H4 (cell line): Measurements from ENCODE around the gene HDGFL3. TPM values are rescaled to one million over a fixed set of nuclear protein-coding genes. Genes with fewer than 3 reads are reported as not detected.
A peak's percentile ranks its signal among the peaks of the same experiment; 100 is the strongest.
"Not testable (repeated sequence)": the region's sequence is repeated elsewhere in the genome, so short reads cannot be mapped to it uniquely, and the experiment has no call there.

Experiments
- DNase-seq: peaks from one replicate; pipeline ENCODE4 v3.0.0-alpha.2; 2015; ENCODE audit warnings: low spot score
- total RNA-seq: library from RNA; depleted of rRNA; stranded (reverse); fragments of >200 nt; shearing (Covaris generic); gene quantifications from 2 replicates; pipeline ENCODE4 v1.2.3, GENCODE V29; 2014; rRNA removed

HDGFL3 gene
- 37.5 and 40.6 TPM in 2 replicates for total RNA-seq

- DNase-seq = peak; percentile 48
These were observed at the start of gene HDGFL3 for GRCh38 chr15:83207660-83208366. HDGFL3 (minus strand) TSS chr15:83207823; CDS start chr15:83207414, 409 bp downstream.

DNA sequence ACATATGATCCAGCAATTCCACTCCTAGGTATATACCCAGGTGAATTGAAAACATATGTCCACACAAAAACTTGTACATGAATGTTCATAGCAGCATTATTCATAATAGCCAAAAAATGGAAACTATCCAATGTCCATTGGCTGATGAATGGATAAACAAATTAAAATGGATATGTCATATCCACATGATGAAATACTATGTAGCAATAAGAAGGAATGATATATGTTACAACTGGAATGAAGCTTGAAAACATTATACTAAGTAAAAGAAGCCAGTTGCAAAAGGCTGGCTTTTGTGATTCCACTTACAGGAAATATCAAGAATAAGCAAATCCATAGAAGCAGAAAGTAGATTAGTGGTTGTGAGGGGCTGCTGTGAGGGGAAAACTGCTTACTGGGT lies 43.2 kb upstream of the HDGFL3 start:
- no peak for DNase-seq

DNA sequence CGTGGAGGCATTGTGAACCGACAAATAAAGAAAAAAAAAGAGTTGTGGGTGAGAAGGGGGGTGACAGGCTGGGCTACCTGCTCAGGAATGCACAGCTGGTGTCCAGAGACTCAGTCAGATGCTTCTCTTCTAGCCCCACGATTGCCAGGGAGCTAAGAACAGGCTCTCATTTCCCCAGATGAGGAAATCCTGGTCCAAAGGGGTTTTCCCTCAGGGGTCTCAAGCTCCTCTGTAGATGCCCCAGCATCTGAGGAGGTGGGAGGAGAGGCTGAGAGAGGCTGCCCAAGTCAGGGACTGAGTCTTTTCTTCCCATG lies 41.4 kb upstream of the HDGFL3 start:
- DNase-seq = no peak

GRCh38 chr15:83248151-83249029 lies 40.8 kb upstream of the HDGFL3 start:
- DNase-seq = peak; percentile 36

DNA sequence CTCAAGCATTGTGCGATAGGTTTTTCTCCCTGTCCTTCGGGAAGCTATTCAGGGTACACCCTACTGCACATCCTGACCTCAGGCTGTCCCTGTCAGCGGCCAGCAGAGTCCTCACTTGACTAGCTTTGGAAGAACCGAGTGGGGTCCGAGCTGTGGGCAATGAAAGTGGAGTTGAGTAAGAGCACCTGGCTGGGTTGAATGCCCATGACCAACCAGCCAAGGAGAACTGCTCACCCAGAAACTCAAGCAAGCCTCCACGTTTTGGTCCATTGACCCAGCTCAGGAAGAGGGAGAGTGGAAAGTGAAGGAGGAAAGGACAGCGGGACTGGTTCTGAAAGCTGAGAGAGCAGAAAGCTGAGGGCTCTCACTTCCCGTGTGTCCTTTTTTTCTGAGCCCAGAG lies 36.0 kb upstream of the HDGFL3 start:
- no peak for DNase-seq

- DNase-seq = no peak
These were observed 22.6 kb upstream of the HDGFL3 start for GRCh38 chr15:83230242-83230641.

- no peak for DNase-seq
These were observed 17.8 kb upstream of the HDGFL3 start for GRCh38 chr15:83225449-83225848.

GRCh38 chr15:83221781-83222180 lies 14.2 kb upstream of the HDGFL3 start:
- not testable (repeated sequence) for DNase-seq

- no peak for DNase-seq
These were observed 11.4 kb upstream of the HDGFL3 start for GRCh38 chr15:83219026-83219425.

- DNase-seq = no peak
These were observed 7.7 kb upstream of the HDGFL3 start for GRCh38 chr15:83215306-83215705.

GRCh38 chr15:83210619-83211018 lies 3.0 kb upstream of the HDGFL3 start:
- DNase-seq = no peak

- DNase-seq = no peak
These were observed 1.7 kb upstream of the HDGFL3 start for GRCh38 chr15:83209333-83209732.

GRCh38 chr15:83208367-83208661 lies 691 bp upstream of the HDGFL3 start:
- DNase-seq = no peak

GRCh38 chr15:83207009-83207659 lies 489 bp downstream of the HDGFL3 start:
- no peak for DNase-seq

GRCh38 chr15:83206526-83207008 lies 1.1 kb downstream of the HDGFL3 start:
- no peak for DNase-seq

GRCh38 chr15:83205725-83206324 lies 1.8 kb downstream of the HDGFL3 start:
- DNase-seq = no peak

GRCh38 chr15:83204697-83205096 lies 2.9 kb downstream of the HDGFL3 start:
- DNase-seq = no peak

- no peak for DNase-seq
These were observed 4.1 kb downstream of the HDGFL3 start for GRCh38 chr15:83203543-83203942.

GRCh38 chr15:83200589-83200988 lies 7.0 kb downstream of the HDGFL3 start:
- DNase-seq = no peak

DNA sequence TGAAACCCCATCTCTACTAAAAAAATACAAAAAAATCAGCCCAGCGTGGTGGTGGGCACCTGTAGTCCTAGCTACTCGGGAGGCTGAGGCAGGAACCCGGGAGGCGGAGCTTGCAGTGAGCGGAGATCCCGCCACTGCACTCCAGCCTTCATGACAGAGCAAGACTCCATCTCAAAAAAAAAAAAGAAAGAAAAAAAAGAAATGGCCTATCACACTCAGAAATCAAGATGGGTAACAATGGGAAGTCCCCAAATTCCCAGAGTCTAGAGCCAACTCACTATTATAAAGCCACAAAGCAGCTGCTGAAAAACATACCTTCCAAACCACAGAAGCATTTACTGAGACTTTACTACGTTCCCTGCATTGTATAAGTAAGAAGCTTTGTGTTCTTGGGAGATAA lies 7.5 kb downstream of the HDGFL3 start:
- DNase-seq = no peak

DNA sequence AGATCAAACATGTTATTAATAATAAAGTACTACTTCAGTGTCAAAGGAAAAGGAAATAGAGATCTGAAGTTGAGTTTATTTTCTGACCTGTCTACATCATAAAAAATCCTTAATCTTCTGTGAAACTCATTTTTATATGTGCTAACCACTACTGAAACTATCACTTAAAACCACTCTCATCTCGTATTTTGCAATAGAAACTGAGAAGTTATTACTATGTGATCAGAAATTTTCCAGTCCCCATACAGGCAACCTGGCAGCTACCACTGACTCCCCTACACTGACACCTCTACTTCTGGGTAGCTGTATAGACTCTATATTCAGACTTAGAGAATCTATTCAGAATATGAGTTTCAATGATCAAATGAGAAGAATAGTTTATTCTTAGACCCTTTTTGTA lies 8.3 kb downstream of the HDGFL3 start:
- no peak for DNase-seq

- DNase-seq = no peak
These were observed 9.1 kb downstream of the HDGFL3 start for GRCh38 chr15:83198476-83198875.
